Neural cell (in vitro differentiated cells): ENCODE data around the gene GABRQ. TPM values are rescaled to one million over a fixed set of nuclear protein-coding genes. Genes with fewer than 3 reads are reported as not detected.

Experiments
- H2AFZ ChIP-seq: fragments of 200-600, 300-800 bp; sonication (generic), shearing (Covaris generic); 2 replicates; pipeline ENCODE4 v1.6.0; 2014; ENCODE audit warnings: low read depth, mild to moderate bottlenecking, antibody characterized with exemption, low read length, moderate library complexity
- H3F3A ChIP-seq: fragments of 200-600 bp; shearing (Covaris generic); 2 replicates; pipeline ENCODE4 v1.6.1; 2016; ENCODE audit warnings: mild to moderate bottlenecking, moderate library complexity, mixed read lengths, antibody characterized with exemption, low read length; ENCODE audit not compliant: insufficient read depth, poor library complexity, severe bottlenecking
- H3K27ac ChIP-seq: fragments of 200-600, 300-800 bp; sonication (generic), shearing (Covaris generic); 2 replicates; pipeline ENCODE4 v1.5.1; 2014; ENCODE audit warnings: mild to moderate bottlenecking, low read length, moderate library complexity
- H3K27me3 ChIP-seq: fragments of 300-800, 200-600 bp; sonication (generic), shearing (Covaris generic); 2 replicates; pipeline ENCODE4 v1.6.0; 2014; ENCODE audit warnings: mild to moderate bottlenecking, low read depth, low read length, moderate library complexity; ENCODE audit not compliant: insufficient read depth
- H3K36me3 ChIP-seq: fragments of 300-800, 200-600 bp; sonication (generic), shearing (Covaris generic); 2 replicates; pipeline ENCODE4 v1.5.1; 2014; ENCODE audit warnings: mild to moderate bottlenecking, antibody characterized with exemption, low read length, moderate library complexity; ENCODE audit not compliant: insufficient read depth
- H3K4me2 ChIP-seq: fragments of 300-800, 200-600 bp; sonication (generic), shearing (Covaris generic); 2 replicates; pipeline ENCODE4 v1.6.0; 2014; ENCODE audit warnings: mild to moderate bottlenecking, low read length
- H3K4me3 ChIP-seq: fragments of 300-800, 200-600 bp; sonication (generic), shearing (Covaris generic); 2 replicates; pipeline ENCODE4 v1.5.1; 2014; ENCODE audit warnings: mild to moderate bottlenecking, low read length, moderate library complexity
- H3K79me2 ChIP-seq: fragments of 200-600 bp; shearing (Covaris generic); replicated peaks from 2 replicates; pipeline ENCODE4 v1.6.0; 2014; ENCODE audit warnings: mild to moderate bottlenecking, low read length, moderate library complexity; ENCODE audit not compliant: insufficient read depth
- H3K9ac ChIP-seq: fragments of 300-800, 200-600 bp; sonication (generic), shearing (Covaris generic); 2 replicates; pipeline ENCODE4 v1.6.1; 2016; ENCODE audit warnings: mild to moderate bottlenecking, low read length, mixed read lengths
- H3K9me2 ChIP-seq: fragments of 200-600 bp; shearing (Covaris generic); 2 replicates; pipeline ENCODE4 v1.6.1; 2016; ENCODE audit warnings: mild to moderate bottlenecking, low read length, mixed read lengths; ENCODE audit not compliant: insufficient read depth
- H3K9me3 ChIP-seq: fragments of 200-600, 300-800 bp; sonication (generic), shearing (Covaris generic); 2 replicates; pipeline ENCODE4 v1.6.1; 2016; ENCODE audit warnings: mild to moderate bottlenecking, mixed run types, low read length, moderate library complexity, mixed read lengths
- H4K20me1 ChIP-seq: fragments of 200-600 bp; shearing (Covaris generic); 2 replicates; pipeline ENCODE4 v1.6.1; 2016; ENCODE audit warnings: mild to moderate bottlenecking, mixed run types; ENCODE audit not compliant: insufficient read depth
- CTCF ChIP-seq: fragments of 450-650 bp; IDR thresholded peaks from 2 replicates; pipeline ENCODE4 v1.5.1; 2014; ENCODE audit warnings: antibody characterized with exemption, mild to moderate bottlenecking, moderate library complexity; ENCODE audit not compliant: poor library complexity, severe bottlenecking
- EP300 ChIP-seq: fragments of 450-650 bp; conservative IDR thresholded peaks from 2 replicates; pipeline ENCODE4 v1.6.1; 2014; ENCODE audit warnings: antibody characterized with exemption, mild to moderate bottlenecking, moderate library complexity; ENCODE audit not compliant: poor library complexity, severe bottlenecking
- EZH2 ChIP-seq: fragments of 200-600, 300-800 bp; shearing (Covaris generic), sonication (generic); IDR thresholded peaks from 2 replicates; pipeline ENCODE4 v1.6.1; 2014; ENCODE audit warnings: antibody characterized with exemption, low read length, borderline replicate concordance, mild to moderate bottlenecking; ENCODE audit not compliant: insufficient read depth, poor library complexity, severe bottlenecking
- MXI1 ChIP-seq: fragments of 450-650 bp; conservative IDR thresholded peaks from 2 replicates; pipeline ENCODE4 v1.6.1; 2014; ENCODE audit warnings: antibody characterized with exemption, mild to moderate bottlenecking; ENCODE audit not compliant: poor library complexity, severe bottlenecking
- POLR2AphosphoS5 ChIP-seq: IDR thresholded peaks from 2 replicates; pipeline ENCODE4 v1.6.1; 2012
- RAD21 ChIP-seq: fragments of 450-650 bp; conservative IDR thresholded peaks from 2 replicates; pipeline ENCODE4 v1.6.1; 2014; ENCODE audit warnings: antibody characterized with exemption, mild to moderate bottlenecking, moderate library complexity
- SMC3 ChIP-seq: fragments of 450-650 bp; conservative IDR thresholded peaks from 2 replicates; pipeline ENCODE4 v1.6.1; 2014; ENCODE audit warnings: antibody characterized with exemption, mild to moderate bottlenecking, moderate library complexity; ENCODE audit not compliant: poor library complexity
- TAF1 ChIP-seq: IDR thresholded peaks from 2 replicates; pipeline ENCODE4 v1.6.1; 2012; ENCODE audit warnings: low read depth
- polyA plus RNA-seq: library from polyadenylated mRNA; depleted of rRNA; stranded (reverse); fragments of >200 nt; gene quantifications from 2 replicates; pipeline ENCODE4 v1.2.3, GENCODE V29; 2014
- TF ChIP-seq, protein P1 (sequence below): IDR thresholded peaks from 2 replicates; pipeline ENCODE4 v1.6.1; 2012; ENCODE audit warnings: borderline replicate concordance

The GABRQ gene
- polyA plus RNA-seq, 1 donor from 2014 or later, result 1.2 TPM

DNA sequence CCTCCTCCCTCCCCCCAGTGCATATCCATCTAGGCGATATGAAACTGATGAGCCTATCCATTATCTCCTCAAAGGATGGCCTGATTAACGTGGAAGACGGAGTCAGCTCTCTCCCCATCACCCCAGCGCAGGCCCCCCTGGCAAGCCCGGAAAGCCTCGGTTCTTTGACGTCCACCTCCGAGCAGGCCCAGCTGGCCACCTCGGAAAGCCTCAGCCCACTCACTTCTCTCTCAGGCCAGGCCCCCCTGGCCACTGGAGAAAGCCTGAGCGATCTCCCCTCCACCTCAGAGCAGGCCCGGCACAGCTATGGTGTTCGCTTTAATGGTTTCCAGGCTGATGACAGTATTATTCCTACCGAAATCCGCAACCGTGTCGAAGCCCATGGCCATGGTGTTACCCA lies 14.8 kb downstream of the GABRQ start:
- no peaks in the 10 kb centered on the region for H3F3A ChIP-seq
- H3K9ac ChIP-seq, result no peak overlapping the region
- H3K4me2 ChIP-seq, result no peak overlapping the region
- H3K27ac ChIP-seq, result no peak overlapping the region
- H3K4me3 ChIP-seq, result no peak overlapping the region
- H4K20me1 ChIP-seq, result no peaks in the 10 kb centered on the region
- no peaks in the 10 kb centered on the region for H3K27me3 ChIP-seq
- H3K9me2 ChIP-seq, result no peaks in the 10 kb centered on the region
- H3K79me2 ChIP-seq, result no peaks in the 10 kb centered on the region
- TF ChIP-seq SMC3, result no peak
- TF ChIP-seq EZH2, result no peak
- TF ChIP-seq POLR2AphosphoS5, result no peak
- TF ChIP-seq MXI1, result no peak
- TF ChIP-seq, protein P1, sequence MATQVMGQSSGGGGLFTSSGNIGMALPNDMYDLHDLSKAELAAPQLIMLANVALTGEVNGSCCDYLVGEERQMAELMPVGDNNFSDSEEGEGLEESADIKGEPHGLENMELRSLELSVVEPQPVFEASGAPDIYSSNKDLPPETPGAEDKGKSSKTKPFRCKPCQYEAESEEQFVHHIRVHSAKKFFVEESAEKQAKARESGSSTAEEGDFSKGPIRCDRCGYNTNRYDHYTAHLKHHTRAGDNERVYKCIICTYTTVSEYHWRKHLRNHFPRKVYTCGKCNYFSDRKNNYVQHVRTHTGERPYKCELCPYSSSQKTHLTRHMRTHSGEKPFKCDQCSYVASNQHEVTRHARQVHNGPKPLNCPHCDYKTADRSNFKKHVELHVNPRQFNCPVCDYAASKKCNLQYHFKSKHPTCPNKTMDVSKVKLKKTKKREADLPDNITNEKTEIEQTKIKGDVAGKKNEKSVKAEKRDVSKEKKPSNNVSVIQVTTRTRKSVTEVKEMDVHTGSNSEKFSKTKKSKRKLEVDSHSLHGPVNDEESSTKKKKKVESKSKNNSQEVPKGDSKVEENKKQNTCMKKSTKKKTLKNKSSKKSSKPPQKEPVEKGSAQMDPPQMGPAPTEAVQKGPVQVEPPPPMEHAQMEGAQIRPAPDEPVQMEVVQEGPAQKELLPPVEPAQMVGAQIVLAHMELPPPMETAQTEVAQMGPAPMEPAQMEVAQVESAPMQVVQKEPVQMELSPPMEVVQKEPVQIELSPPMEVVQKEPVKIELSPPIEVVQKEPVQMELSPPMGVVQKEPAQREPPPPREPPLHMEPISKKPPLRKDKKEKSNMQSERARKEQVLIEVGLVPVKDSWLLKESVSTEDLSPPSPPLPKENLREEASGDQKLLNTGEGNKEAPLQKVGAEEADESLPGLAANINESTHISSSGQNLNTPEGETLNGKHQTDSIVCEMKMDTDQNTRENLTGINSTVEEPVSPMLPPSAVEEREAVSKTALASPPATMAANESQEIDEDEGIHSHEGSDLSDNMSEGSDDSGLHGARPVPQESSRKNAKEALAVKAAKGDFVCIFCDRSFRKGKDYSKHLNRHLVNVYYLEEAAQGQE, result no peak
- TF ChIP-seq RAD21, result no peak
- TF ChIP-seq CTCF, result no peak
- TF ChIP-seq TAF1, result no peak
- no peak for TF ChIP-seq EP300
- no peaks in the 10 kb centered on the region for H3K9me3 ChIP-seq
- no peak overlapping the region for H2AFZ ChIP-seq
- no peaks in the 10 kb centered on the region for H3K36me3 ChIP-seq

- no peaks in the 10 kb centered on the region for H3K27me3 ChIP-seq
- no peaks in the 10 kb centered on the region for H3F3A ChIP-seq
Measured at GRCh38 chrX:152656087-152656486, 18.4 kb downstream of the GABRQ start.

More at GRCh38 chrX:152656087-152656486, 18.4 kb downstream of the GABRQ start:
- Histone ChIP-seq H3K4me2 (no peak overlapping the region), H3K36me3 (no peaks in the 10 kb centered on the region), H3K9ac (no peak overlapping the region), H3K9me3 (no peaks in the 10 kb centered on the region), H3K27ac (no peak overlapping the region), H2AFZ (no peak overlapping the region), H3K79me2 (no peaks in the 10 kb centered on the region), H3K9me2 (no peaks in the 10 kb centered on the region), H4K20me1 (no peaks in the 10 kb centered on the region), H3K4me3 (no peak overlapping the region)
- TF ChIP-seq, protein P1, result no peak
- TF ChIP-seq RAD21 (no peak), CTCF (no peak), MXI1 (no peak), TAF1 (no peak), EP300 (no peak), SMC3 (no peak), EZH2 (no peak), POLR2AphosphoS5 (no peak)
